H1 (cell line): Measurements from ENCODE around the gene CAMK2D. TPM values are rescaled to one million over a fixed set of nuclear protein-coding genes. Genes with fewer than 3 reads are reported as not detected.

ENCODE experiments used
- CTCF ChIA-PET: fragments of 300-600 bp; sonication (Branson Sonifier 250); formaldehyde crosslinking; loops from one replicate; lab custom pipeline; 2021; ENCODE audit not compliant: partially characterized antibody; lab: Charles Lee
- POLR2A ChIA-PET: fragments of 300-600 bp; sonication (Branson Sonifier 250); formaldehyde crosslinking; loops from one replicate; lab custom pipeline; 2021; ENCODE audit warnings: inconsistent platforms; ENCODE audit not compliant: partially characterized antibody; lab: Charles Lee
- DNase-seq, 2 experiments: peaks; one replicate each; pipeline versions ENCODE4 v3.0.0 to v3.0.0-alpha.2; 2010 to 2022; ENCODE audit warnings: low spot score in 2 of 2, low read depth in 1 of 2, mixed read lengths in 1 of 2
- FAIRE-seq: peaks from 2 replicates; lab custom pipeline; 2011; peaks lifted over from hg19 to GRCh38; lab: Jason Lieb, UNC
- H2AFZ ChIP-seq: 2 replicates; pipeline ENCODE4 v1.8.1; 2012; ENCODE audit warnings: low read length, inconsistent platforms
- H2AK5ac ChIP-seq: 2 replicates; pipeline ENCODE4 v1.6.1; 2013; ENCODE audit warnings: low read depth, low read length
- H2BK120ac ChIP-seq: replicated peaks from 2 replicates; pipeline ENCODE3; 2013; ENCODE audit warnings: low read depth, low read length, inconsistent platforms
- H2BK12ac ChIP-seq: 2 replicates; pipeline ENCODE4 v1.6.1; 2013; ENCODE audit warnings: low read depth, low read length
- H2BK15ac ChIP-seq: 2 replicates; pipeline ENCODE4 v1.6.1; 2013; ENCODE audit warnings: low read length
- H2BK20ac ChIP-seq: 2 replicates; pipeline ENCODE4 v1.6.1; 2013; ENCODE audit warnings: low read length
- H2BK5ac ChIP-seq: 2 replicates; pipeline ENCODE4 v1.6.1; 2013; ENCODE audit warnings: low read depth, low read length
- H3K14ac ChIP-seq: 2 replicates; pipeline ENCODE4 v1.6.1; 2013; ENCODE audit warnings: inconsistent platforms; ENCODE audit not compliant: insufficient read length
- H3K18ac ChIP-seq: 2 replicates; pipeline ENCODE4 v1.6.1; 2013; ENCODE audit warnings: low read length; ENCODE audit errors: extremely low read depth
- H3K23ac ChIP-seq: 2 replicates; pipeline ENCODE4 v1.6.1; 2013; ENCODE audit warnings: inconsistent platforms; ENCODE audit not compliant: insufficient read length
- H3K23me2 ChIP-seq: 2 replicates; pipeline ENCODE4 v1.6.1; 2013; ENCODE audit warnings: low read depth, low read length
- H3K27ac ChIP-seq: 2 replicates; pipeline ENCODE4 v1.6.1; 2011; ENCODE audit warnings: low read depth, low read length, inconsistent platforms
- H3K27me3 ChIP-seq, 4 experiments: replicated peaks in 1 of 4; 1 replicate in 1 of 4; 2 replicates in 3 of 4; pipeline versions ENCODE4 v1.6.1 to v1.8.1; 2011 to 2013; ENCODE audit warnings: low read length in 3 of 4, mild to moderate bottlenecking in 3 of 4, inconsistent platforms in 2 of 4, mixed read lengths in 2 of 4, moderate library complexity in 1 of 4; ENCODE audit not compliant: control insufficient read depth in 3 of 4, insufficient read depth in 3 of 4; ENCODE audit errors: extremely low read depth in 1 of 4
- H3K36me3 ChIP-seq, 4 experiments: 2 replicates each; pipeline versions ENCODE4 v1.6.1 to v1.8.1; 2011 to 2013; ENCODE audit warnings: mild to moderate bottlenecking in 4 of 4, low read length in 3 of 4, moderate library complexity in 2 of 4, control low read depth in 1 of 4, inconsistent platforms in 1 of 4; ENCODE audit not compliant: insufficient read depth in 4 of 4, control insufficient read depth in 2 of 4
- H3K4ac ChIP-seq: replicated peaks from 2 replicates; pipeline ENCODE3; 2013; ENCODE audit warnings: low read length, low read depth, mixed read lengths, inconsistent platforms; ENCODE audit not compliant: insufficient read length
- H3K4me1 ChIP-seq, 4 experiments: replicated peaks in 1 of 4; 1 replicate in 1 of 4; 2 replicates in 3 of 4; pipeline versions ENCODE4 v1.6.1 to v1.8.1; 2011 to 2013; ENCODE audit warnings: low read length in 3 of 4, inconsistent platforms in 2 of 4, mixed read lengths in 1 of 4; ENCODE audit not compliant: insufficient read depth in 4 of 4, control insufficient read depth in 3 of 4
- H3K4me2 ChIP-seq, 2 experiments: 2 replicates each; pipeline versions ENCODE4 v1.6.1 to v1.8.1; 2011 to 2013; ENCODE audit warnings: low read depth in 2 of 2, low read length in 2 of 2, control low read depth in 1 of 2, inconsistent platforms in 1 of 2, mild to moderate bottlenecking in 1 of 2; ENCODE audit not compliant: insufficient read depth in 1 of 2
- H3K4me3 ChIP-seq, 4 experiments: fragments of 200-600, 300-600 bp in 1 of 4; sonication (generic), shearing (Covaris generic), sonication (Bioruptor Twin) in 1 of 4; 2 replicates each; pipeline versions ENCODE4 v1.5.1 to v1.8.1; 2011 to 2016; ENCODE audit warnings: low read length in 4 of 4, low read depth in 3 of 4, control low read depth in 2 of 4, inconsistent platforms in 2 of 4, mild to moderate bottlenecking in 2 of 4, mixed read lengths in 1 of 4, moderate library complexity in 1 of 4; ENCODE audit not compliant: insufficient read depth in 2 of 4; ENCODE audit errors: extremely low read depth in 1 of 4
- H3K56ac ChIP-seq: replicated peaks from 2 replicates; pipeline ENCODE3; 2013; ENCODE audit warnings: low read depth, mild to moderate bottlenecking, mixed read lengths, low read length, inconsistent platforms; ENCODE audit not compliant: insufficient read length
- H3K79me1 ChIP-seq: 2 replicates; pipeline ENCODE4 v1.6.1; 2013; ENCODE audit warnings: low read depth, low read length, control low read depth
- H3K79me2 ChIP-seq, 2 experiments: 2 replicates each; pipeline versions ENCODE4 v1.6.1 to v1.8.1; 2012 to 2013; ENCODE audit warnings: low read length in 2 of 2, mild to moderate bottlenecking in 2 of 2, inconsistent platforms in 1 of 2; ENCODE audit not compliant: insufficient read depth in 2 of 2, control insufficient read depth in 1 of 2
- H3K9ac ChIP-seq, 4 experiments: replicated peaks in 1 of 4; 1 replicate in 1 of 4; 2 replicates in 3 of 4; pipeline versions ENCODE4 v1.6.1 to v1.8.1; 2011 to 2013; ENCODE audit warnings: low read depth in 3 of 4, low read length in 3 of 4, control low read depth in 2 of 4, mild to moderate bottlenecking in 2 of 4, moderate library complexity in 2 of 4, inconsistent platforms in 1 of 4; ENCODE audit errors: extremely low read depth in 1 of 4
- H3K9me3 ChIP-seq, 2 experiments: 2 replicates each; pipeline versions ENCODE4 v1.6.1 to v1.8.1; 2012 to 2013; ENCODE audit warnings: mild to moderate bottlenecking in 2 of 2, moderate library complexity in 2 of 2, control low read depth in 1 of 2, inconsistent platforms in 1 of 2, low read depth in 1 of 2, low read length in 1 of 2, mixed read lengths in 1 of 2; ENCODE audit not compliant: insufficient read depth in 2 of 2
- H4K20me1 ChIP-seq, 2 experiments: replicated peaks in 1 of 2; 2 replicates each; pipeline versions ENCODE3 to v1.8.1; 2011 to 2013; ENCODE audit warnings: inconsistent platforms in 2 of 2, low read length in 2 of 2, mild to moderate bottlenecking in 1 of 2; ENCODE audit not compliant: insufficient read depth in 2 of 2, control insufficient read depth in 1 of 2
- H4K5ac ChIP-seq: 2 replicates; pipeline ENCODE4 v1.6.1; 2013; ENCODE audit warnings: low read length, low read depth, mixed read lengths, inconsistent platforms; ENCODE audit not compliant: insufficient read length
- H4K8ac ChIP-seq: 2 replicates; pipeline ENCODE4 v1.8.0; 2013; ENCODE audit warnings: mild to moderate bottlenecking, moderate library complexity, low read length, inconsistent platforms; ENCODE audit not compliant: insufficient read depth; ENCODE audit errors: extremely low read depth
- H4K91ac ChIP-seq: replicated peaks from 2 replicates; pipeline ENCODE3; 2013; ENCODE audit warnings: low read length, mixed read lengths, inconsistent platforms; ENCODE audit not compliant: insufficient read length
- BACH1 ChIP-seq: IDR thresholded peaks from 2 replicates; pipeline ENCODE4 v1.6.1; 2012; ENCODE audit warnings: low read length, improper control_type of control experiment
- CEBPB ChIP-seq: IDR thresholded peaks from 2 replicates; pipeline ENCODE4 v1.6.1; 2012; ENCODE audit warnings: low read depth, low read length
- CTCF ChIP-seq, 3 experiments: IDR thresholded peaks; 1 replicate in 2 of 3; 2 replicates in 1 of 3; pipeline versions ENCODE4 v1.5.1 to v1.6.1; 2011; ENCODE audit warnings: low read length in 3 of 3, mild to moderate bottlenecking in 3 of 3, inconsistent platforms in 2 of 3, low read depth in 1 of 3, moderate library complexity in 1 of 3; ENCODE audit not compliant: insufficient read depth in 1 of 3; ENCODE audit errors: control extremely low read depth in 1 of 3
- POU5F1 ChIP-seq: IDR thresholded peaks from 2 replicates; pipeline ENCODE4 v1.6.1; 2011; ENCODE audit warnings: low read depth, mild to moderate bottlenecking, low read length, moderate library complexity
- TAF7 ChIP-seq: optimal IDR thresholded peaks from 2 replicates; pipeline ENCODE3; 2011; ENCODE audit warnings: low read depth, mild to moderate bottlenecking, inconsistent platforms, low read length, moderate library complexity, borderline replicate concordance
- WGBS, 2 experiments: shearing (Covaris generic) in 1 of 2; methylation state at CpG; one replicate each; pipeline versions ENCODE4 v1.1.6 to v1.1.7; 2013 to 2015; ENCODE audit warnings: low lambda C conversion rate in 2 of 2, mixed read lengths in 2 of 2, inconsistent platforms in 1 of 2, low coverage in 1 of 2, missing lambda C conversion rate in 1 of 2; ENCODE audit not compliant: insufficient replicate concordance in 2 of 2, insufficient coverage in 1 of 2, insufficient read length in 1 of 2; ENCODE audit errors: extremely low coverage in 1 of 2, missing lambda C conversion rate in 1 of 2; 5-methylcytosine and 5-hydroxymethylcytosine counted together
- polyA plus RNA-seq, 7 experiments: library from polyadenylated mRNA; depleted of rRNA in 3 of 7; stranded (reverse) in 5 of 7; unstranded in 2 of 7; fragments of >200 nt in 5 of 7; fragments of 200-250 nt in 2 of 7; gene quantifications; 1 replicate in 5 of 7; 2 replicates in 1 of 7; 4 replicates in 1 of 7; pipeline versions ENCODE4 v1.2.1 to v1.2.3, GENCODE V29; 2011 to 2013; ENCODE audit warnings: missing spikeins in 2 of 7, mixed read lengths in 2 of 7
- total RNA-seq: library from RNA; stranded (reverse); fragmentation: NEBNext Ultra II Directional; extraction: Animal tissue kit (Norgen Biotek cat#: 25700); gene quantifications from 2 replicates; pipeline ENCODE4 v1.2.1, GENCODE V29; 2021

The CAMK2D gene
- total and polyA plus RNA-seq, 2 of the 8 experiments (the other 6 are each of a cell fraction or from before 2014, with no cell fraction given), result 3.2 to 7.0 TPM

- no peak overlapping the region for H4K5ac ChIP-seq
- no peak overlapping the region for H3K56ac ChIP-seq
- no peaks in the 10 kb centered on the region for H3K36me3 ChIP-seq
- no peak overlapping the region for H2BK120ac ChIP-seq
- no peak overlapping the region for H3K27ac ChIP-seq
- H3K4me1 ChIP-seq, result no peaks in the 10 kb centered on the region
- H4K91ac ChIP-seq, result no peak overlapping the region
- DNase-seq (no peak), FAIRE-seq (no peak)
- H3K18ac ChIP-seq, result no peak overlapping the region
- TF ChIP-seq POU5F1 (no peak), CEBPB (no peak), BACH1 (no peak), TAF7 (no peak), CTCF (IDR thresholded peaks at IDR 0.05; ENCODE audit: control extremely low read depth in 1 of 3, insufficient read depth in 1 of 3, low read depth in 1 of 3, low read length in 3 of 3) (no peak)
- H3K27me3 ChIP-seq, result no peaks in the 10 kb centered on the region
- 83% methylated on average over 1 of the region's 1 CpG; no CpG with 5 or more reads in 1 of the 2 experiments for WGBS, 2 experiments
- no peak overlapping the region for H3K23ac ChIP-seq
- no peak overlapping the region for H3K14ac ChIP-seq
- no peak overlapping the region for H3K4me2 ChIP-seq
- H2AK5ac ChIP-seq, result no peak overlapping the region
- ChIA-PET POLR2A (no interaction called here), CTCF (no interaction called here)
- no peak overlapping the region for H2BK12ac ChIP-seq
- no peak overlapping the region for H3K9ac ChIP-seq
- peaks cover under 1 to 3% of the 10 kb centered on the region in 2 experiments; a peak in 2 of 4 replicates for H3K9me3 ChIP-seq
- H2BK20ac ChIP-seq, result no peak overlapping the region
- H3K79me2 ChIP-seq, result no peaks in the 10 kb centered on the region
- H3K4ac ChIP-seq, result no peak overlapping the region
- no peak overlapping the region for H4K8ac ChIP-seq
- no peaks in the 10 kb centered on the region for H4K20me1 ChIP-seq
- H2AFZ ChIP-seq, result no peak overlapping the region
- H3K79me1 ChIP-seq, result no peaks in the 10 kb centered on the region
- H3K4me3 ChIP-seq, result no peak overlapping the region
- no peak overlapping the region for H2BK15ac ChIP-seq
- no peaks in the 10 kb centered on the region for H3K23me2 ChIP-seq
- no peak overlapping the region for H2BK5ac ChIP-seq
Observed at GRCh38 chr4:113790478-113790877, 28.9 kb upstream of the CAMK2D start.
